Liver (tissue), 3 donors: ENCODE data around the gene HIVEP3.

ENCODE experiments used
- CTCF ChIP-seq: fragments of 150-350 bp; IDR thresholded peaks from 2 replicates; pipeline ENCODE4 v1.5.1; 2017; ENCODE audit warnings: improper control_type of control experiment, low read depth, low read length; ENCODE audit not compliant: missing input control
- EGR1 ChIP-seq, 2 donors: IDR thresholded peaks; 2 replicates each; pipeline ENCODE4 v1.6.1; 2016 to 2018; ENCODE audit warnings: antibody characterized with exemption in 2 of 2, low read depth in 2 of 2
- HNF4G ChIP-seq: IDR thresholded peaks from 2 replicates; pipeline ENCODE4 v1.6.1; 2016; ENCODE audit warnings: antibody characterized with exemption
- donor health status: healthy.
- donor health status: healthy.

DNA sequence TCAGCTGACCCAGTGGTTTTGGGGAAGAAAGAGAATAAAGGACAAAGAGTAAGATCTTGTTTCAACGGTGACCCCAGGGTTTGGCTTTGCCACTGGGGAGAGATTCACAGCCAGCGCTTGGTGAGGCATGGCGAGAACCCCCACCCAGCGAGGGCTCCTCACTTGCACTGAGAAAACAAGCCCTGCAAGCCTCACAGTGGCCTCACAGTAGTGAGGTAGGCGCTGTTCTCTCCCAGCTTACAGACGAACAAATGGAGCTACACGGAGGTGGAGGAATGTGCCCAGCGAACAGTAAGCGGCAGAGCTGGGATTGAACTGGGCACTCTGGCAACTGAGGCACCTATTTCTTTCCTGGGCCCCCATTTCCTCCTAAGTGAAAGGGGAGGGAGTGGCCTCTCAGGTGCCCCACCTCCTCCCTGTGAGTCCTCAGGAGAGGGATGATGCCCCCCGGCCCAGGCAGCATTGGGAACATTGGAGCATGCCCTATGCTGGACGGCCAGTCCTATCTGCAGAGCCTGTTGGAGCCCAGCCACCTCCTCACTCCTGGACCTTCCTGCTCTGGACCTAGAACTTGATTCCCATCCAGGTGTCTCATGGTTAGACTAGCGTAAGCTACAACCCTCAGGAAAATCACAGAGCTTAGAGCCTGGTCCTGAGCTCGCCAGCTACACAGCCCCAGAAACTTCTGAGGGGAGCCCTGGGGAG lies 360.8 kb downstream of the HIVEP3 start:
- TF ChIP-seq HNF4G: no peak
- TF ChIP-seq CTCF: no peak
- no peak for TF ChIP-seq EGR1 (IDR thresholded peaks at IDR 0.05; ENCODE audit: low read depth in 2 of 2)
